BJ (cell line): Measurements from ENCODE around the gene FNDC3B. TPM values are rescaled to one million over a fixed set of nuclear protein-coding genes. Genes with fewer than 3 reads are reported as not detected.

Experiments used
- CTCF ChIA-PET: fragments of 350-600 bp; formaldehyde crosslinking; extraction: SDS; loops from one replicate; lab custom pipeline; 2021; ENCODE audit warnings: antibody characterized with exemption, inconsistent platforms; lab: Yijun Ruan, JAX
- POLR2A ChIA-PET: fragments of 300-600 bp; sonication (Branson Sonifier 250); formaldehyde crosslinking; extraction: SDS; loops from one replicate; lab custom pipeline; 2021; ENCODE audit warnings: antibody characterized with exemption; lab: Charles Lee
- DNase-seq: peaks from one replicate; pipeline ENCODE4 v3.0.0-alpha.2; 2011; ENCODE audit warnings: low read depth
- H3K27me3 ChIP-seq: 2 replicates; pipeline ENCODE4 v1.6.0; 2011; ENCODE audit warnings: low read length; ENCODE audit not compliant: control insufficient read depth, insufficient read depth
- H3K36me3 ChIP-seq: 2 replicates; pipeline ENCODE4 v1.5.1; 2011; ENCODE audit warnings: low read length; ENCODE audit not compliant: control insufficient read depth, insufficient read depth
- H3K4me3 ChIP-seq: 2 replicates; pipeline ENCODE4 v1.5.1; 2011; ENCODE audit warnings: low read depth, mild to moderate bottlenecking, control low read depth, low read length
- polyA plus RNA-seq: library from polyadenylated mRNA; depleted of rRNA; stranded (reverse); fragments of >200 nt; gene quantifications from 2 replicates; pipeline ENCODE4 v1.2.3, GENCODE V29; 2011
- TF ChIP-seq, protein P1 (sequence below): IDR thresholded peaks from 2 replicates; pipeline ENCODE4 v1.5.1; 2011; ENCODE audit warnings: low read depth, mild to moderate bottlenecking, control low read depth, inconsistent platforms, low read length, moderate library complexity; ENCODE audit not compliant: insufficient read depth

The FNDC3B gene
- polyA plus RNA-seq, 1 experiment = 28.6 TPM

DNA sequence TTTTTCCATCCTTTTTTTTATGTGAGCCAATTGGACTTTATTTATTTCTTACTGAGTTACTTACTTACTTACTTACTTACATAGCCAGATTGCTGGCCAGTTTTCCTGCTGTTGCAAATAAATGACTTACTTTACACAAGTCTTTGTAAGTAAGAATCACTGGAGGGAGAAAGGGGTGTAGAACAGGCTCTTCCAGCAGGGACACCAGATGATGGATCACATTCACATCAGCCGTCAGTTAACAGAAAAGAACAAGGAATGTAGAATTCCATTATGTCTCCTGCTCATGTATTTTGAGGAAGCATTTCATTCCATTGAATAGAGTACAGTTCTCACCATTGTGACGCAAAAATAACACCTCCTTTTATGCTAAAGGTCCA, 188.6 kb downstream of the FNDC3B start:
- Histone ChIP-seq H3K27me3 (no peaks in the 10 kb centered on the region), H3K4me3 (no peak overlapping the region), H3K36me3 (peaks cover 6% of the 10 kb centered on the region; the same call in 1 of the 2 replicates)
- DNase-seq = no peak
- CTCF ChIA-PET = no interaction called here
- TF ChIP-seq, protein P1, sequence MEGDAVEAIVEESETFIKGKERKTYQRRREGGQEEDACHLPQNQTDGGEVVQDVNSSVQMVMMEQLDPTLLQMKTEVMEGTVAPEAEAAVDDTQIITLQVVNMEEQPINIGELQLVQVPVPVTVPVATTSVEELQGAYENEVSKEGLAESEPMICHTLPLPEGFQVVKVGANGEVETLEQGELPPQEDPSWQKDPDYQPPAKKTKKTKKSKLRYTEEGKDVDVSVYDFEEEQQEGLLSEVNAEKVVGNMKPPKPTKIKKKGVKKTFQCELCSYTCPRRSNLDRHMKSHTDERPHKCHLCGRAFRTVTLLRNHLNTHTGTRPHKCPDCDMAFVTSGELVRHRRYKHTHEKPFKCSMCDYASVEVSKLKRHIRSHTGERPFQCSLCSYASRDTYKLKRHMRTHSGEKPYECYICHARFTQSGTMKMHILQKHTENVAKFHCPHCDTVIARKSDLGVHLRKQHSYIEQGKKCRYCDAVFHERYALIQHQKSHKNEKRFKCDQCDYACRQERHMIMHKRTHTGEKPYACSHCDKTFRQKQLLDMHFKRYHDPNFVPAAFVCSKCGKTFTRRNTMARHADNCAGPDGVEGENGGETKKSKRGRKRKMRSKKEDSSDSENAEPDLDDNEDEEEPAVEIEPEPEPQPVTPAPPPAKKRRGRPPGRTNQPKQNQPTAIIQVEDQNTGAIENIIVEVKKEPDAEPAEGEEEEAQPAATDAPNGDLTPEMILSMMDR = no peak
- POLR2A ChIA-PET = no interaction called here

DNA sequence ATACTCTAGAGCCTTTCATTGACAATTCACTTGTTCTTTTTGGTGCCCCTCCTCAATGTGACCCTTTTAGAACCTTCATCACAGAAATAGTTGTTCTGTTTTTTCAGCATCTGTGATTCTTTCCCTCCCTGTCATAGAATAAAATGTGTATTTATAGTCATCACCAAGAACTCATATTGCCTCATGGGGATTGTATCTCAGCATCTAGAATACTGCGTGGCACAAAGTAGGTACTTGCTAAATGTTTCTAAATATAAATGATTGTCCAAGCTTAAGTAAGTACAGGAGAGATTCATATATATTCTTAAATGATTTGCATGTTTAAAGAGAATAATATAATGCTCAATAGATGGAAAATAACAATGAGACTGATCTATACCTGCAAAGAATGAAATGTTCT, 190.1 kb downstream of the FNDC3B start:
- TF ChIP-seq, protein P1 = no peak
- ChIA-PET POLR2A (no interaction called here), CTCF (interaction anchor here (0.6 kb wide), 1 partner anchor 8 kb away, joined by 3 read pairs; no protein-coding TSS in a partner anchor)
- Histone ChIP-seq H3K36me3 (peaks cover 8% of the 10 kb centered on the region; the same call in 1 of the 2 replicates), H3K27me3 (no peaks in the 10 kb centered on the region), H3K4me3 (no peak overlapping the region)
- DNase-seq = no peak

DNA sequence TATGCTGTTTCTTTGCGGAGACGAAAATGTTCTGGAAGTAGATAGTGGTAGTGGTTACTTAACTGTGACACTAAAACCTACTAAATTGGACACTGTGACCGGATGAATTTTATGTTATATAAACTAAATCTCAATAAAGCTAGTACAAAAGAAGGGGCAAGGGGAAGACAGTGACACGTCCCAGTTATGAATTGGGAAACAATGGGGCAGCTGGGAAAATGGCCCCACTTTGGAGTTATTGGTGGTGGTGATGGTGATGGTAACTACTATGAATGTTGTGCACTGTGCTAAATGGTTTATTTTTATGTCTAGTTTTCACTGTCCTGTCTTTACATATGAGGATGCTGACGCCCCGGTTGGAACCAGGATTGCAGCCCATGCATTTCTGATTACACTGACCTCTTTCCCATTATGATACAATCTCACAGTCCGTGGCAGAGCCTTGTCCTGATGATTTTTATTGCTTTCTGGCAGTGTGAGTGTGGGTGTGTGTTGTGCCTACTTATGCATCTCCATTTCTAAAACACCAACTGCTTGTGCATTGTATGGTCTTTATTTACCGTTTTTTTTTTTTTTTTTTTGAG, 192.0 kb downstream of the FNDC3B start:
- no peak for DNase-seq
- no peaks in the 10 kb centered on the region for H3K27me3 ChIP-seq
- ChIA-PET CTCF (no interaction called here), POLR2A (no interaction called here)
- peaks cover 8% of the 10 kb centered on the region for H3K36me3 ChIP-seq
- H3K4me3 ChIP-seq = no peak overlapping the region
- TF ChIP-seq, protein P1 = no peak

DNA sequence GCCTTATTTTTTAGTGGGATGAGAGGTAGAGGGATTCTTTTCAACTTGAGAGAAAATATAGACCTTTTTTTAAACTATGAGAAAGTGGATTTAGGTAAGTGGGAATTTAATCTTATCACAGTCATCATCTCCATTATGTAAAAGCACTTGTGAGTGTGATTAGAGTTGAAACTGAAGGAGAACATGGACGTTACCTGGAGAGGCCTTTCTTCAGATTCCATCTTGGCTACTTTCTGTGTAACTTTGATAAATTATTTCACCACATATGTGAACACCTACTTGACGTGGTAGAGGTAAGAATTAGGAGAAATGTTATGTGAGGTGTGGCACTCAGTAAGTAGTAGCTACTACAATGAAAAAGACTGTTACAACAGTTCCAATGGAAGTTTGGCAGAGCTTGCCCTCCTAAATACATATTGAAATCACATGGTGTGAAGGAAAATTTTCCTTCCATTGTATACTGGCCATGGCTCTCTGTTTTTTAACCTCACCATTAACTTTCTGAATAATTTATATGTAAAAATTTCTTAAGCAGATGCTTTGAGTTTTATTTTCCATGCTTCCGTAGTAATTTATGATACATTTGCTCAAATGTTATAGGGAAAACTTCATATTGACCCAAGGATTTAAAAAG, 193.3 kb downstream of the FNDC3B start:
- H3K27me3 ChIP-seq = no peaks in the 10 kb centered on the region
- no peak overlapping the region for H3K4me3 ChIP-seq
- TF ChIP-seq, protein P1 = no peak

DNA sequence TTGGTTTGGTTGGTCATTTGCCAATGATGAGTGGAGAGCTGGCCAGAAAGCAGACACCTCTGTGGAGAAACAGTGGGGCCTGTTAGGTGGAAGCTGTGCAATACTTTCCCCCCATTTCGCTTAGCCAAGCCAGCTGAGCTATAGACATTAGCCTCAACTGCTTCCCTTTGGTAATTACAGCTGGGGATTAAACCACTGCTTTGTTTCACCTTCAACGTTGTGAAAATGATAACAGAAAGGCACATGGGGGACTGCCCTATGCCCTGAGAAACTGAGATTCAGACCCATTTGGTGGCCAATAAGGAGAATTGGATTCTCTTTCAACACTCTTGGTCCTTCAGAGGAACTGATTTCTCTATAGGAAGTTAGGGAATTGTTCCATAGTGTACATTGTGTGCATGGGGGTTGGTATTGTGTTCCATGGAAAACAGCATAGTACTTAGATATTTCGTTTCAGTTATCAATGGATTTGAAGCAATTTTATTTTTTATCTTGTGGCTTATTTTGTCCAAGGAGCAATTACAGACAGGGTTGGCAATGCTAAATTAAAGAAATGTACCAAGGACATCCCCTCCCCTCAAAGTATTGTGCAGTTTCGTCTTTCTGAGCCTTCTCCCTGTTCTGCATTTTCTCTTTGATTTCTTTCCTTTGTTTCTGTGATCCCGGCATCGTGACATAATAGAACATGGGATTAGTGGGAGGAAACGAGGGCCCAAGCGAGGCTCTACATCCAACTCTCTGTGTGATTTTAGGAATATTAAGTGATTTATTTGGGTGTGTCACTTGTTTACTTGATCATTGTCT, 194.3 kb downstream of the FNDC3B start:
- H3K36me3 ChIP-seq = peaks cover 12% of the 10 kb centered on the region
- ChIA-PET CTCF (no interaction called here), POLR2A (no interaction called here)
- DNase-seq = no peak
- TF ChIP-seq, protein P1 = no peak
- H3K4me3 ChIP-seq = no peak overlapping the region
- no peaks in the 10 kb centered on the region for H3K27me3 ChIP-seq

More for the DNA sequence above, 193.3 kb downstream of the FNDC3B start:
- POLR2A ChIA-PET = no interaction called here
- peaks cover 12% of the 10 kb centered on the region for H3K36me3 ChIP-seq
- no peak for DNase-seq
- CTCF ChIA-PET = no interaction called here
